ENCODE data around the gene CELF2. TPM values are rescaled to one million over a fixed set of nuclear protein-coding genes. Genes with fewer than 3 reads are reported as not detected.

Gene CELF2
- total and polyA plus RNA-seq, 8 donors: 58.0 to 107 (median 65.9) TPM

- Histone ChIP-seq H3K36me3 (peaks cover 0 to 6% of the 10 kb centered on the region in 2 donors), H3K4me3 (peak overlapping the region in 1 of 2 donors; percentile 80), H3K27ac (peak overlapping the region; percentile 58 to 97), H3K9me3 (no peaks in the 10 kb centered on the region), H3K27me3 (peaks cover 0 to 7% of the 10 kb centered on the region in 2 donors), H3K4me1 (peaks cover 8 to 74% of the 10 kb centered on the region in 2 donors)
- TF ChIP-seq, protein P1, sequence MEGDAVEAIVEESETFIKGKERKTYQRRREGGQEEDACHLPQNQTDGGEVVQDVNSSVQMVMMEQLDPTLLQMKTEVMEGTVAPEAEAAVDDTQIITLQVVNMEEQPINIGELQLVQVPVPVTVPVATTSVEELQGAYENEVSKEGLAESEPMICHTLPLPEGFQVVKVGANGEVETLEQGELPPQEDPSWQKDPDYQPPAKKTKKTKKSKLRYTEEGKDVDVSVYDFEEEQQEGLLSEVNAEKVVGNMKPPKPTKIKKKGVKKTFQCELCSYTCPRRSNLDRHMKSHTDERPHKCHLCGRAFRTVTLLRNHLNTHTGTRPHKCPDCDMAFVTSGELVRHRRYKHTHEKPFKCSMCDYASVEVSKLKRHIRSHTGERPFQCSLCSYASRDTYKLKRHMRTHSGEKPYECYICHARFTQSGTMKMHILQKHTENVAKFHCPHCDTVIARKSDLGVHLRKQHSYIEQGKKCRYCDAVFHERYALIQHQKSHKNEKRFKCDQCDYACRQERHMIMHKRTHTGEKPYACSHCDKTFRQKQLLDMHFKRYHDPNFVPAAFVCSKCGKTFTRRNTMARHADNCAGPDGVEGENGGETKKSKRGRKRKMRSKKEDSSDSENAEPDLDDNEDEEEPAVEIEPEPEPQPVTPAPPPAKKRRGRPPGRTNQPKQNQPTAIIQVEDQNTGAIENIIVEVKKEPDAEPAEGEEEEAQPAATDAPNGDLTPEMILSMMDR (IDR thresholded peaks at IDR 0.05): no peak
- intact Hi-C loops (cut with DNase I): no loop called here
- DNase-seq (peak in 2 of 4 donors; percentile 46 to 48), ATAC-seq (no peak)
These were observed 146.3 kb downstream of the CELF2 start for GRCh38 chr10:11163780-11164550.

GRCh38 chr10:11164551-11164802 lies 146.8 kb downstream of the CELF2 start:
- peak overlapping the region in 1 of 2 donors; percentile 97 for H3K27ac ChIP-seq
- H3K4me3 ChIP-seq: peak overlapping the region in 1 of 2 donors; percentile 80
- H3K9me3 ChIP-seq: no peaks in the 10 kb centered on the region
- DNase-seq (peak in 1 of 4 donors; percentile 36), ATAC-seq (no peak)
- peaks cover 8 to 79% of the 10 kb centered on the region in 2 donors for H3K4me1 ChIP-seq
- H3K27me3 ChIP-seq: peaks cover 0 to 7% of the 10 kb centered on the region in 2 donors
- H3K36me3 ChIP-seq: peaks cover 0 to 6% of the 10 kb centered on the region in 2 donors
- TF ChIP-seq, protein P1 (IDR thresholded peaks at IDR 0.05): no peak
- intact Hi-C loops (cut with DNase I): no loop called here

GRCh38 chr10:11164803-11165590 lies 147.3 kb downstream of the CELF2 start:
- ATAC-seq: peak; percentile 50
- TF ChIP-seq, protein P1 (IDR thresholded peaks at IDR 0.05): no peak
- Histone ChIP-seq H3K9me3 (no peaks in the 10 kb centered on the region), H3K27me3 (peaks cover 0 to 7% of the 10 kb centered on the region in 2 donors), H3K4me3 (peak overlapping the region; percentile 41 to 80), H3K36me3 (peaks cover 0 to 6% of the 10 kb centered on the region in 2 donors), H3K4me1 (peaks cover 8 to 80% of the 10 kb centered on the region in 2 donors), H3K27ac (peak overlapping the region; percentile 83 to 97)
- DNase-seq: peak; percentile 39 to 90 (median 58)
- intact Hi-C loops (cut with DNase I): no loop called here

- peak in 1 of 4 donors; percentile 88 for DNase-seq
These were observed 148.2 kb downstream of the CELF2 start for GRCh38 chr10:11165591-11166543.

More at GRCh38 chr10:11165591-11166543, 148.2 kb downstream of the CELF2 start:
- ATAC-seq: peak; percentile 27
- Histone ChIP-seq H3K4me1 (peaks cover 8 to 74% of the 10 kb centered on the region in 2 donors), H3K27ac (peak overlapping the region; percentile 83 to 97), H3K27me3 (peaks cover 0 to 7% of the 10 kb centered on the region in 2 donors), H3K4me3 (peak overlapping the region; percentile 41 to 80), H3K9me3 (no peaks in the 10 kb centered on the region), H3K36me3 (peaks cover 0 to 6% of the 10 kb centered on the region in 2 donors)
- TF ChIP-seq, protein P1 (IDR thresholded peaks at IDR 0.05): peak in 1 of 2 donors; percentile 54
- intact Hi-C loops (cut with DNase I): no loop called here

Data from left lung (tissue), 10 donors.